MG63 (cell line): Measurements from ENCODE around the gene MEST. TPM values are rescaled to one million over a fixed set of nuclear protein-coding genes. Genes with fewer than 3 reads are reported as not detected.

ENCODE experiments used
- DNase-seq: peaks from one replicate; pipeline ENCODE4 v3.0.0-alpha.2; 2020
- H3K27me3 ChIP-seq: fragments of 250-450 bp; sonication (Bioruptor Pico); 2 replicates; pipeline ENCODE4 v1.5.1; 2020; ENCODE audit warnings: mild to moderate bottlenecking, moderate library complexity
- H3K36me3 ChIP-seq: fragments of 250-450 bp; sonication (Bioruptor Pico); 2 replicates; pipeline ENCODE4 v1.5.1; 2020; ENCODE audit warnings: mild to moderate bottlenecking, moderate library complexity
- H3K4me3 ChIP-seq: fragments of 250-450 bp; sonication (Bioruptor Pico); 2 replicates; pipeline ENCODE4 v1.5.1; 2020; ENCODE audit warnings: mild to moderate bottlenecking, moderate library complexity
- H3K9me3 ChIP-seq: fragments of 250-450 bp; sonication (Bioruptor Pico); 2 replicates; pipeline ENCODE4 v1.5.1; 2020; ENCODE audit warnings: mild to moderate bottlenecking, moderate library complexity
- total RNA-seq: library from RNA; depleted of rRNA; stranded (reverse); fragments of >200 nt; shearing (Covaris generic); gene quantifications from 2 replicates; pipeline ENCODE4 v1.2.3, GENCODE V29; 2014; ENCODE audit warnings: low replicate concordance

The MEST gene
- total RNA-seq, 1 experiment from 2014 or later = not detected

DNA sequence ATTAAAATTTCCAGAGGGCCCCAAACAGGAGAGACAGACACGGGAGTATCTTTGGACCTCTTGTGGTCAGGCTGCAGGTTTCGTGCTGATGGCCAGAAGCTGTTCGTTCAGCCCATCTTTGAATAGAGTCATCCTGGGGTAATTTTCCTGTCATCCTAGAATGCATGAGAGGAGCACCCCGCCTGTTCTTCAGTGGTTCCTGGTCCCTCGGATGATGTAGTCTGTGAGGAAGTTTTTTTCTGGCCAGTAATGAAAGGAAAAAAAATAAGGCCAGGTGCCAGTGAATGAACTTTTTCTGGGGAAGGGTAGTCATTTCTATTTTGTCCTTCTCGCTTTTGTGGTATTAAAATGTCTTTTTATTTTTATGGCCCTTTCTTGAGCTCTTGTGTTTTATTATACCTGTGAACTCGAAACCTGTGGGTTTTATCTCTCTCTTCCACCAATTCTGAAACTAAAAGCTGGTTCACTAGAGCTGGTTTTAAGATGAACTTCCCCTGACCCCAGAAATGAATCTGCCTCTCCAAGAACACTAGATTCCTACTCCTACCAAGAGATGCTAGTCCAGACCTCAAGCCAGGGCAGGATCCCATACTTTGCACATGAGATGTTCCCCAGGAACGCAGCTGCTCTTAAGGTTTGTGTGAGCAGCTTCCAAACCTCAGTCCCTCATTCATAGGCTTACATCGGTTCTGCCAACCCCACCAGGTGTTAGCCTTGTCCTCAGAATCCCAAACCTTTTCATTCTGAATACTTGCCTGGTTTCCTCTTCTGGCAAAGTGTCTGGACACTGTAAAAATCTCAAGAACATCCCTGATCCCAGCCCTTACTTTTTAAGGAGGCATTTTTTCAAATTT, 15.4 kb upstream of the MEST start:
- no peaks in the 10 kb centered on the region for H3K27me3 ChIP-seq
- H3K4me3 ChIP-seq = no peak overlapping the region
- H3K36me3 ChIP-seq = no peaks in the 10 kb centered on the region
- no peak for DNase-seq
- no peaks in the 10 kb centered on the region for H3K9me3 ChIP-seq

GRCh38 chr7:130478991-130479390, 12.9 kb upstream of the MEST start:
- no peak overlapping the region for H3K4me3 ChIP-seq
- H3K9me3 ChIP-seq = no peaks in the 10 kb centered on the region
- no peak for DNase-seq
- H3K36me3 ChIP-seq = no peaks in the 10 kb centered on the region
- H3K27me3 ChIP-seq = no peaks in the 10 kb centered on the region

- Histone ChIP-seq H3K4me3 (no peak overlapping the region), H3K27me3 (no peaks in the 10 kb centered on the region), H3K9me3 (no peaks in the 10 kb centered on the region), H3K36me3 (no peaks in the 10 kb centered on the region)
- no peak for DNase-seq
Measured at GRCh38 chr7:130479716-130480400, 12.0 kb upstream of the MEST start.

DNA sequence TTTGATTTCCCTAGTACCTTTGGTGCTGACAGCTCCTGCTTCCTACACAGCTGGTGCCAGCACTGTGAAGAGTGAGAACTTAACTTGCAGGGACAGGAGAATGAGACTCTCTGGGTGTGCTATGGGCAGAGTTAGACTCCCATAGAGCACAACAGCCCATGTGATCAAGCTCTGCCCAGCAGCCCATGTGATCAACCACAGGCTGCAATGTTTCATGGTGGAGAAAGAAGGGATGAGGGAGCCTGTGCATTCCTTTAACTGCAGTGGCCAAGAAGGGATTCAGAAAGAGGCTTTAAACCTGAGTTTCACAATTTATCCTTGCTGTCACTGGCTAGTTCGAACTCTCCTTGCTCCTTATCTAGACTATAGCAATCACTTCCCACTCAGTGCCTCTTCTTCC, 10.0 kb upstream of the MEST start:
- Histone ChIP-seq H3K4me3 (no peak overlapping the region), H3K27me3 (no peaks in the 10 kb centered on the region), H3K9me3 (no peaks in the 10 kb centered on the region), H3K36me3 (no peaks in the 10 kb centered on the region)
- no peak for DNase-seq

GRCh38 chr7:130483031-130483430, 8.9 kb upstream of the MEST start:
- Histone ChIP-seq H3K4me3 (no peak overlapping the region), H3K9me3 (no peaks in the 10 kb centered on the region), H3K27me3 (no peaks in the 10 kb centered on the region), H3K36me3 (no peaks in the 10 kb centered on the region)
- no peak for DNase-seq

DNA sequence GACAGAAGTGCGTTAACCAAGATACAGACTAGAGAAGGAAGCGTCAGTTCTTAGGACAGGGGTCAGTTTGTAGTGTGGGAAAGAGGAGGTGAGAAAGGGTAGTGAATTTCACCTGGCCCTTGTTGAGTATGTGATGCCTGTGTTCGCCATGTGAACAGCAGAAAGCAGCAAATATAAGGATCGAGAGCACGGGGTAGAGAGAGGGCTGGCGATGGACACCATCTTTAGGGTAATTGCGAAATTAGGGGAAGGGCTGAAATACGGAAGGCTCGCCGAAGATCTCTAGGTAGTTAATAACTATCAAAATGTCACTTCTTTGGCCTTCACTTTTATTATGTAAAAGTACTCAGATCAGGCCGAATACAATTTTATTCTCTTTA, 6.2 kb upstream of the MEST start:
- Histone ChIP-seq H3K27me3 (no peaks in the 10 kb centered on the region), H3K4me3 (no peak overlapping the region), H3K36me3 (no peaks in the 10 kb centered on the region), H3K9me3 (no peaks in the 10 kb centered on the region)
- DNase-seq = no peak

GRCh38 chr7:130486114-130486953, 5.6 kb upstream of the MEST start:
- no peak for DNase-seq

DNA sequence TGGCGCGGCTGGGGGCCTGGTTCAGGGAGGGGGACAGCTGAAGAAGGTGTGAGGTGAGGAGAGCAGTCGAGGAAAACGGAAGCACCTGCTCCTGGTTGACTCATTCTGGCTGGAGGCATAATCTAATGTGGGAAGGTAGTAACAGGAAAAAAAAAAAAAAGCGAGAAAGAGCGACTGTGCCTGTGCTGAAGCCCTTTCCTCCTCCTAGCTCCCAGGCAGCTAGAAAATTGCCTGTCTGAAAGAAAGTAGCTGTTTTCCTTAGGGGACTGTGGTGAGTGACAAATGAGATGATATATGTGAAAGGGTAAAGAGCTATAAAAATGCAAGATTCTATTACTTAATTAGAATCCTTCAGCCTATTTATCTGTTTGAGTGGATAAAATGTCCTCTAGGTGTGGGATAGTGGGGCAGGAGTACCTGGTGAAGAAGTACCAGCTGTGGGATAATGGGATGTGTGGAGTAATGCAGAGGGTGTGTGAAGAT, 4.9 kb upstream of the MEST start:
- H3K36me3 ChIP-seq = no peaks in the 10 kb centered on the region
- DNase-seq = no peak
- no peaks in the 10 kb centered on the region for H3K9me3 ChIP-seq
- H3K4me3 ChIP-seq = no peak overlapping the region
- no peaks in the 10 kb centered on the region for H3K27me3 ChIP-seq

More at GRCh38 chr7:130486114-130486953, 5.6 kb upstream of the MEST start:
- no peaks in the 10 kb centered on the region for H3K36me3 ChIP-seq
- H3K27me3 ChIP-seq = no peaks in the 10 kb centered on the region
- no peaks in the 10 kb centered on the region for H3K9me3 ChIP-seq
- no peak overlapping the region for H3K4me3 ChIP-seq

DNA sequence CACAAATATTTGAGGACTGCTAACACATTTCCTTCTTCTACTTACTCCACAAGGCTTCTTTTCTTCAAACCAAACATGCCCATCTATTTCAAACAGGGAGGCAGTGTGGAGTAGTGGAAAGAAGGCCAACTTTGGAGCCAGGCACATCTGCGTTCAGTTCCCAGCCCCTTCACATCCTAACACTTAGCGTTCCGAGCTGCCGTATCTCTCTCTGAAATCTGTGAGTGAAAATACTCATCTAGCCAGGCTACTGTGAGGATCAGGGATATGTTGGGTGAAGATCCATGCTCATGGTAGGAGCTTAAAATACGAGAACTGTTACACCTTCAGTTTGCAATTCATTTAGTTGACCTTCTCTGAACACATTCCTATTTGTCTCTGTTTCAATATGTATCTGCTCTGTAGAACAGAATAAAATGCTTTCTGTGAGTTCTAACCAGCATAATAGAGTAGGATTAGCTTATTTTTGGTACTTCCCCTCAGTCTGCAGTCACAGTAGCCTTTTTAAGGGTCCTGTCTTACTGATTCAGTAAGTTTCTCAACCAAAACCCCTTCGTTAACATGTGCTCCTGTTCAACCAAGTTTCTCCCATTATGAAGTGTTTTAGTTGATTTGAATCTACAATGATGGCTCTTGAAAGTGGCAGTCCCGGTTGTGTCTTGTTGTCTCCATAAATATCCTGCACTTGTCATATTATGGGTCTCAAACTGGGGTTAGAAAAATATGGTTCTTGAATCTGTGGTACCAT, 3.3 kb upstream of the MEST start:
- Histone ChIP-seq H3K9me3 (no peaks in the 10 kb centered on the region), H3K4me3 (no peak overlapping the region), H3K36me3 (no peaks in the 10 kb centered on the region), H3K27me3 (no peaks in the 10 kb centered on the region)
- no peak for DNase-seq

DNA sequence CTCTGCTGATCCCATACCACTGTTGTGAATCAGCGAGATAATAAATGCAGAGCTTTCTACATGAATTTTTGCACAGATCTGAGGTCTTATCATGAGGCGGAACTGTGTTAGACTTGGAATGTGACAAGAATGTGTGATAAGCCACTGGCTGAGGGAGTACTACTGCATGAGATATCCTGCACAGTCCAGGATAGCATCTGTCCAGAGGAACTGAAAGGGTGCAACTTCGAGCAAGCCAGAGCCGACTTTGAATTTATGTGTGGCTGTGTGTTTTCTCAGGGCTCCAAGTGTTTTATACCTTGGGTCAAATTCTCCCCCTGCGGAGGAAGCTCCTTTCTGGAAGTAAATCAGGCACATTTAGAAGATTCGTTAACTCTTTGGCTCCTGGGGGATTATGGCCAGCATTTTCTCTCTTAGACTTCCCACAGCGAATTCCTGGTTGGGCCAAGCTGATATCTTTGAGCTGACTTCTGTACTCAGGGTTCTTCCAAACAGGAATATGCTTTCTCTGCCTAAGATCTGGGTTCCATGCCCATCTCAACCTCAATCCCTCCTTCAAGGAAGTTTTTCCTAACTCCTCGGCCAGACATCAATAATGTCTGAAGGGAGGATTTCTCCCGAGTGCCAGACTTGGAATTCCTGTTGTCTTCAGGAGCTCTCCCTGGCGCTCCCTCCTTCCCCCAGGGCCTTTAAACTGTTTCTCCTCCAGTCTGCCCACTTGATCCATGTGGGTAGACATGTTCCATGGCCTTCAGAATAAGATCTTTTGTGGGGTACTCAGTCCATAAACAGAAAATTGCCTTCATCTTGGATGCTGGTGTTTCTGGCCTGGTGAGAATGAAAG, 2.5 kb upstream of the MEST start:
- Histone ChIP-seq H3K9me3 (no peaks in the 10 kb centered on the region), H3K27me3 (no peaks in the 10 kb centered on the region), H3K4me3 (no peak overlapping the region), H3K36me3 (no peaks in the 10 kb centered on the region)
- DNase-seq = no peak

DNA sequence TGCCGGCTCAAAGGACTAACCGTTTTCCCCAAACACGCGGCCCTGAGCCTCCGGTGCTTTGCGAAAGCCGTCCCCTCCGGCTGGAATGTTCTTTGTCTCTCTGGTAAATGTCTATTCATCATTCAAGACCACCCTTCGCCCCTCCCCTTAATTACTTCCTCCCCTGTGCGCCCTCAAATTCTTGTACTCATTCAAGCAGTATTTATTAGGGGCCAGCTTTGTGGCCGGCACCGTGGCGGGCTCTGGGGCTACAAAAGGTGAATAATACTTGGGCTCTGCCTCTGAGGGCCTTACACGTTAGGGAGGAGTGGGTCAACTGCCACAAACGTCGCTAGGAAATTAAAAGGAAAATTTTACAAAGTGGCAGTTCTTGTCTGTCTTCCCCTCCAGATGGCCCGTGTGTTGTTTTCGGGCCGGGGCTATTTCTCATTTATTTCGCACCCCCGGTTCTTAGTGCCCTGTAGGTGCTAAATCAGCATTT, 1.5 kb upstream of the MEST start:
- no peak for DNase-seq
- H3K36me3 ChIP-seq = no peaks in the 10 kb centered on the region
- H3K27me3 ChIP-seq = no peaks in the 10 kb centered on the region
- no peak overlapping the region for H3K4me3 ChIP-seq
- H3K9me3 ChIP-seq = no peaks in the 10 kb centered on the region

DNA sequence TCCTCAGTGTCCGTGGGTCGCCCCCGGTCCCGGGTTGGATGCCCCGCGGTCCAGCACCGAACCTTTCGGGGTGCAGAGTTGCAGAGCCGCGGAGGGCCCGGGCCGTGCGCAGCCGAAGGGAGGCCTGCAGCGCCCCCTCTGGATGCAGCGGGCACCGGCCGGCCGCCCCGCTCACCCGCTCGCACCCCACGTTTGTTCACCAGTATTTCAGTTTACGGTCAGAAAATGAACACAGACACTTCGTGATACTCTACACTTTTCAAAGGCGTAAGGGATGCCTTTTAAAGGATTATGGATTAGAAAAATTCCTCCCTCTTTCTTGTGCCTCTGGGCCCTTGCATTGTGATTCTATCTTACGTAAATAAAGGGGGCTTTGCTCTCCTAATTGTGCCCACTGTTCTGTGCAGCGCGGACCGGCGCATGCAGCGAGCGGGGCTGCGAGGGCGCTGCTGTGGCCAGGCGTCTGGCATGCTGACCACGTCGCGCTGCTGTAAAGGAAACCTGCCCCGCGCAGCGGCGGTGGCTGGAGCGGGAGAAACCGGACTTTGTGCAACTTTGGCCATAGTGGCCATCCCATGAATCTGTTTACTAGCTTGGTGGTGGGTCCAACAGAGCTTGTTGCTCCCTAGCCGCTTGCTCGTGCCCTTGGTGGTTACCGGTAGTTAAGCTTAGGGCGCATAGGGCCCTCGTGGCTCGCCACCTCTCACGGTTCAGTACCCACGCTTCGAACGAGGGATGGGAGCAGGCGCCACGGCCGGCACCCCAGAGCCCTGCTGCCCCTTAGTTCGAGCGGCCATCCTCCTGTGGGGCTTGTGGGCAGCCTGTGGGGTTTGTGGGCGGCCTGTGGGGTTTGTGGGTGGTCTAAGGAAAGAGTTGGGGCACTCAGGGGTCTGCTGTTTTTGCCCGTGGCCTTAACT, 739 bp upstream of the MEST start:
- Histone ChIP-seq H3K4me3 (no peak overlapping the region), H3K27me3 (no peaks in the 10 kb centered on the region), H3K9me3 (no peaks in the 10 kb centered on the region), H3K36me3 (no peaks in the 10 kb centered on the region)
- no peak for DNase-seq

GRCh38 chr7:130492523-130493274, 814 bp downstream of the MEST start:
- no peaks in the 10 kb centered on the region for H3K27me3 ChIP-seq
- H3K4me3 ChIP-seq = no peak overlapping the region
- no peak for DNase-seq
- H3K9me3 ChIP-seq = no peaks in the 10 kb centered on the region
- H3K36me3 ChIP-seq = no peaks in the 10 kb centered on the region

DNA sequence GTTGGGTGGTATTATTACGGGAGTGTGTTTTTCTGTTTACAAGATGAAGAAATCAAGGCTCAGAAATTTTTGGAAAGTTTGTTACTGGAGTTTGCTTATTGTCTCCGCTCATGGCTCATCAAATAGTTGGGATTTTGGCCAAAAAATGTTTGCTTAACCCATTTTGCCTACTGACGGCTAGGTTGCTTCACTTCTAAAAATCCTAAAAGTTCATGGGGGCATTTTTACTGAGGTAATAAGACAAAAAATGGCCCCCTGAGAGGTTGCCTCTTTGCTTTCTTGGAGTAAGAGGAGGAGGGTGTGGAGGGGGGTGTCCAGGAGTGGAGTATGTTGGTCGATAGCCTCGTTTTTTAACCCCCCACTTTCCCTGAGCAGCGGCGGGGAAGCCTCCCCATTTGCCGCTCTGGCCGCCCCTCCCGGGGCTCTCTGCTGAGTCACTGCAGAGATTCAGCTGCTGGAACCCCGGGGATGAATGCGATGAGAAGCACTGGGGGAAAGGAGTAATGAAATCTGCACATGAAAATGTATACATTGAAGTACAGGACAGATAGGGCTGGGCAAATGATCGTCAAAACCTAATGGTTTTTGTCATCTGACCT, 1.5 kb downstream of the MEST start:
- H3K9me3 ChIP-seq = no peaks in the 10 kb centered on the region
- DNase-seq = no peak
- no peaks in the 10 kb centered on the region for H3K27me3 ChIP-seq
- H3K4me3 ChIP-seq = no peak overlapping the region
- H3K36me3 ChIP-seq = no peaks in the 10 kb centered on the region
